GM21786 (cell line): ENCODE results near the gene TUT1.

Experiments used
- ATAC-seq: cut with Tn5 transposase; IDR thresholded peaks from one replicate; pipeline ENCODE4 v1.9.1; 2021; ENCODE audit not compliant: unreplicated experiment

Gene TUT1

GRCh38 chr11:62542750-62543567 is 48.4 kb downstream of the TUT1 start:
- ATAC-seq, result no peak

GRCh38 chr11:62542111-62542745 is 49.1 kb downstream of the TUT1 start:
- no peak for ATAC-seq

- peak; percentile 48 for ATAC-seq
Measured at GRCh38 chr11:62540804-62541701, 50.3 kb downstream of the TUT1 start.

GRCh38 chr11:62539238-62539925 is 51.9 kb downstream of the TUT1 start:
- no peak for ATAC-seq

GRCh38 chr11:62538470-62539237 is 52.7 kb downstream of the TUT1 start:
- no peak for ATAC-seq

- no peak for ATAC-seq
Measured at GRCh38 chr11:62536301-62536957, 54.9 kb downstream of the TUT1 start.

- ATAC-seq, result no peak
Measured at GRCh38 chr11:62535802-62536201, 55.5 kb downstream of the TUT1 start.

- ATAC-seq, result no peak
Measured at GRCh38 chr11:62534779-62535545, 56.4 kb downstream of the TUT1 start.

- no peak for ATAC-seq
Measured at GRCh38 chr11:62532096-62532495, 59.2 kb downstream of the TUT1 start.
